HL-60 (cell line): ENCODE results near the gene TMEM117.

Experiments used
- DNase-seq, 2 experiments: peaks; one replicate each; pipeline ENCODE4 v3.0.0-alpha.2; 2010 to 2020; ENCODE audit warnings: low read depth in 1 of 2, low spot score in 1 of 2
- H3K27ac ChIP-seq: fragments of 250-450 bp; sonication (Bioruptor Pico); replicated peaks from 2 replicates; pipeline ENCODE4 v1.5.1; 2020; ENCODE audit warnings: mild to moderate bottlenecking, moderate library complexity
- H3K27me3 ChIP-seq: fragments of 250-450 bp; sonication (Bioruptor Pico); 2 replicates; pipeline ENCODE4 v1.5.1; 2021; ENCODE audit warnings: mild to moderate bottlenecking, moderate library complexity; ENCODE audit not compliant: insufficient read depth, poor library complexity, severe bottlenecking
- H3K4me3 ChIP-seq: replicated peaks from 2 replicates; pipeline ENCODE4 v1.5.1; 2011; ENCODE audit warnings: mild to moderate bottlenecking, control low read depth, low read length; ENCODE audit not compliant: insufficient read depth
- CTCF ChIP-seq: IDR thresholded peaks from one replicate; pipeline ENCODE4 v1.5.1; 2011; ENCODE audit warnings: low read length, control low read depth, inconsistent platforms; ENCODE audit not compliant: insufficient read depth
- GABPA ChIP-seq: IDR thresholded peaks from 2 replicates; pipeline ENCODE4 v1.6.1; 2012; ENCODE audit warnings: low read depth
- POLR2AphosphoS5 ChIP-seq: IDR thresholded peaks from 2 replicates; pipeline ENCODE4 v1.6.1; 2012; ENCODE audit warnings: low read depth
- REST ChIP-seq: IDR thresholded peaks from 2 replicates; pipeline ENCODE4 v1.6.1; 2012; ENCODE audit warnings: low read depth; ENCODE audit not compliant: insufficient replicate concordance
- SPI1 ChIP-seq: IDR thresholded peaks from 2 replicates; pipeline ENCODE4 v1.6.1; 2012; ENCODE audit warnings: low read depth, mild to moderate bottlenecking, borderline replicate concordance

Gene TMEM117

GRCh38 chr12:43964033-43964432, 128.2 kb downstream of the TMEM117 start:
- TF ChIP-seq SPI1 = no peak
- no peak for DNase-seq
- no peak overlapping the region for H3K4me3 ChIP-seq

GRCh38 chr12:43964961-43965360, 129.1 kb downstream of the TMEM117 start:
- TF ChIP-seq POLR2AphosphoS5 (no peak), REST (no peak)
- Histone ChIP-seq H3K27me3 (no peaks in the 10 kb centered on the region), H3K27ac (no peak overlapping the region), H3K4me3 (no peak overlapping the region)
- DNase-seq = no peak

More at GRCh38 chr12:43964033-43964432, 128.2 kb downstream of the TMEM117 start:
- Histone ChIP-seq H3K27me3 (no peaks in the 10 kb centered on the region), H3K27ac (no peak overlapping the region)

GRCh38 chr12:43965899-43966298, 130.0 kb downstream of the TMEM117 start:
- no peak for DNase-seq
- H3K4me3 ChIP-seq = no peak overlapping the region
- H3K27ac ChIP-seq = no peak overlapping the region
- TF ChIP-seq SPI1 (no peak), POLR2AphosphoS5 (no peak), GABPA (no peak)
- H3K27me3 ChIP-seq = no peaks in the 10 kb centered on the region

GRCh38 chr12:43968736-43969135, 132.9 kb downstream of the TMEM117 start:
- H3K27me3 ChIP-seq = no peaks in the 10 kb centered on the region
- no peak for DNase-seq
- H3K27ac ChIP-seq = no peak overlapping the region
- TF ChIP-seq GABPA (no peak), REST (no peak), CTCF (no peak), POLR2AphosphoS5 (no peak), SPI1 (no peak)
- H3K4me3 ChIP-seq = no peak overlapping the region

GRCh38 chr12:43969882-43970281, 134.0 kb downstream of the TMEM117 start:
- no peak overlapping the region for H3K27ac ChIP-seq
- H3K27me3 ChIP-seq = no peaks in the 10 kb centered on the region
- TF ChIP-seq GABPA (no peak), POLR2AphosphoS5 (no peak), CTCF (no peak), REST (no peak), SPI1 (no peak)
- DNase-seq = no peak
- no peak overlapping the region for H3K4me3 ChIP-seq
